GM19328 (cell line): ENCODE results near the gene CENPM.

Source experiments
- ATAC-seq: cut with Tn5 transposase; IDR thresholded peaks from one replicate; pipeline ENCODE4 v1.9.1; 2021; ENCODE audit warnings: mild to moderate bottlenecking, moderate library complexity; ENCODE audit not compliant: unreplicated experiment

The CENPM gene

DNA sequence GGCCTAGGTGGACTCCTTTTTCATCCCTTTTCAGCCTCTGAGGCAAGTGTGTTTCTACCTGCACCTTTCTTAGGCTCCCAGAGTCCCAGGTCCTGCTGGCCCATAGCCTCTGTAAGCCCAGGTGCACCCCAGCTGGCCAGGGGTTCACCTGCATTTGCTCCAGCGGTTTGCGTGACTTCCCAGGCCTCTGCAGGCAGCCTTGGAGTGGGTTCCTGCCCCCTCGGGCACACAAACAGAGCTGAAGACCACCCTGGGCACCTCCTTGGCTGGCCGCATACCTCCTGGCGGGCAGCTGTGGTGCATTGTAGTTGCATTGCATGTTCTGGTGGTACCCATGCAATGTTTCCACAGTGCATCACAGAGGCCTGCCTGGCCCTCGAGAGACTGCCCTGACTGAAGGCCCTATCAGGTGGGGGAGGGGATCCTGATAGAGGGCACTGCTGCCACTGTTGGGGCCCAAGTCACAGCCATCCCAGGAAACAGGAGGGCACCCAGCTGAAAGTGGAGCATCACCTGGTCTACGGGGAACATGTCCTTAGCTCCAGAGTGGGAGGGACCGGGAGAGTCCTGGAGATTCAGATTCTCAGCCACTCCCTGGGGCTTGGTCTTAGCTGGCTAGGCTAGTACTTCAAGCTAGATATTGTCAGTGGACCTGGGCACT lies 46.2 kb downstream of the CENPM start:
- ATAC-seq = no peak

DNA sequence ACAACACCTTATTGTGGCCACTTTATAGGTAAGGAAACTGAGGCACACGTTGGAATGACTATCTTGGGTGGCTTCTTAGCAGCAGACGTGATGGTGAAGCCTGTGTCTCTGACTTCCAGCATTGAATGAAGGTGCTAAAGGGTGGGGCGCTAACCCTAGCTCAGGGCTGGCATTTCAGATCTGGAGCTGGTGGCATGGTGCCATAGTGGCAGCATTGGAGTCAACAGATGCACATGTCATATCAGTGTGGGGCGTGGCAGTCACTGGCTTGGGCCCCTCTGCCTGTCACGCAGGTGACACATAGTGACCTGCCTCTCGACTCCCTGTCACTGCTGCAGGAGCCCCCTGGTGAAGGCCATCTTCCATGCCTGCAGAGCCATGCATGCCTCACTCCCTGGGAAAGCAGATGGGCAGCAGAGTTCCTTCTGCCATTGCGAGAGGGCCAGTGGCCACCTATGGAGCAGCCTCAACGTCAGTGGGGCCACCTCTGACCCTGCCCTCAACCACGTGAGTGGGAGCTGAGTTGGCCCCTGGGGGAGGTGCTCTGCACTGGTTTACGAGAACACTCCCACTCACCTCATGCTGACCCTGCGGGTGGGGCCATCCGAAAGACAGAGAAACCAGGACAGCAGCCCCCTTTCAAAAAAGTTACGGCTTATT lies 46.8 kb downstream of the CENPM start:
- ATAC-seq = no peak

DNA sequence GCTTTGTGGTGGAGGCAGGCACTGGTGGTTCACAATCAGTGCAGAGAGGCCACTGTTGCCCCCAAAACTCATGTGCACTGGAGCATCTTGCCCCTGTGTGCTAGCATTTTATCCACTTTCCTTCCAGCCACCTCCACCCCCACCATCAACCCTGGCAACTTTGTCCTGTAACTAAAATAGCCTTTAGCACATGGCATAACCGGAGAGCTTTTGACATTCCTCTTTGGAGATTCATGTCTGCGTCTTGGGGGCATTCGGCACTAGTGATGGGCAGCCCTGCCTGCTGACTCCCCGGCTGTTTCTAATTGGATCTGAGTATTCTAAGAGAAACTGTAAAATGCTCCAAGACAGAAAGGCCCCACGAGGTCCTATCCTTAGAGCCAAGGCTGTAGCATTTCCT lies 47.8 kb downstream of the CENPM start:
- ATAC-seq = no peak

DNA sequence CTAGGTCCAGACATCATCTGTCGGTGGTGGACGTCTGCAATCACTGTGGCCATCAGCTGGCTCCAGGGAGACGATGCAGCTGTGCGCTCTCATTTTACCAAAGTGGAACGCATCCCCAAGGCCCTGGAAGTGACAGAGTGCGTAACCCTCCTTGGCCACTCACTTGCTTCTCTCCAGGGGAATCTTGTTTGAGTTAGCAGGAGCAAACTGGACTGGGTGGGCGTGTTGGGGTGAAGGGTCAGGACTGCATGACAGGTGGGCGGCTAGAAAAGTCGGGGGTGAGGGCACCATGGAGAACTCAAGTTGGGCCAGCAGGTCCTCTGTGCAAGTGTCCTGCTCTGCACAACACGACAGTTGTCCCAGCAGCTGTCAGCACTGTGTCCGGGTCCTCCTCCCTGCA lies 48.3 kb downstream of the CENPM start:
- ATAC-seq = no peak

DNA sequence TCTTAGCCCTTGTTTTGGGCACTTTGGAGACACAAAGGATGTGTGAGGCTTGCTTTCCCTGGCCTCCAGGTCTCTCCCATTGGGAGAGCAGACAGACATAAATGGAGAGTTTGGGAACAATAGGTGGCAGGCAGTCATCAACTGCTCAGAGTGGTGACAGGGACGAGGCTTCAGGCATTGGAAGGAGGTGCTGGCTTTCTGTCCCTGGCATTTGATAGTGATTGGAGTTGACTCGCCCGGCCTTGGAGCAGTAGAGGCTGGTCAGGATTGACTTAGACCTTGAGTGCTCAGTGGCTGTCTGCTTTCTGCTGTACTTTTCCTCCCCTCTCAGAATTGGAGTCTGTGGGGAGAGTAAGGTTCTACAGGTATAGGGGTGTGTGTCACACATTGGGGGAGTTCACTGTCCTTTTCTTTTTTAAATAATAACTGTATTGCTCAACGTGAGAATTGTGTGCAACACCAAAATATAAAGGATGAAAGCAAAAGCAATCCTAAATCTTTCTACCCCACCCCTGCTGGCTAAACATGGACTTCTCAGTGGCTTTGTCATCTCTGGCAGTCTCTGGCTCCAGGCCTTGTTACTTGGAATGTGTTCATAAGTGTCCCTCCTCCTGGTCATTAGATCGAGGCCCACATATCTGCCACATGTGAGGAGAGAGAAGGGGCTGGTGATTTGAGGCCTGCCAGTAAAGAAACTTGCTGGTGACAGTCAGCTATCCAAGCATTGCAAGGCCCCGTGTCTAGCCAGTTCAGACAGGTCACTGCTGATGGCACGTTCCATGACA lies 53.2 kb downstream of the CENPM start:
- no peak for ATAC-seq

DNA sequence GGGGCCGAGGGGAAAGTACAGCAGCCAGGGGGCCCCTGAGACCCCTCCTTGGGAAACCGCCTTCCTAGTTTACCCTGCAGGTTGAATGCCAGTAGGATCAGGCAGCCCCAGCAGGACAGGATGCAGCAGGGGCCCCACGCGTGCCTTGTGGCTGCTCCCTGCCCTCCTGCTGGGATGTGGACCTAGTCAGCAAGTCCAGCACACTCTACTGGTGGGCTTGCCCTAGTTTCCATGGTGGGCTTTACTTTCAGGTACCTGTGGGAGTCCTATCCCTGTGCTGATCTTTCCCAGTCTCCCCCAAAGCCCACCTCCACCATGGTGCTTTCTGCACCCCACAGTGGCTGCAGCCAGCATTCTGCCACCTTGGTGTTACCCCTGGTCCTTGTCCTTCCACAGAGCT lies 54.2 kb downstream of the CENPM start:
- no peak for ATAC-seq

DNA sequence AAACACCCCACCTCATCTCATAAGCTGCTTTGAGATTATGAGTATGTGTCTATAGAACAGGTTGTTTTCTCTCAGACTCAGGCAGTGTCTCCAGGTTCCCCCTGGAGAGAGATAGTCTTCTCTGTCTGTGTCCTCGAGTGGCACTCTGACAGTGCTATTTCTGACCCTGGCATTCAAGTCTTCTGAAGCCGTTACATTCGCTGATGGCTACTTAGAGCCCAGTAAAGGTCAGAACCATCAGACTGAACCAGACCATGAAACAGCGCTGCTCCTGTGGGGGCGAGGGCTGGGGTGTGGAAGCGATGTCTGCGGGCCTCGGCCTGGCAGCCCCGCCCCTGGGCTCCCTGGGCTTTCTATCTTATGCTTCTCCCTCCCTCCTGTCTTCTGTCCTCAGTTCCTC lies 55.5 kb downstream of the CENPM start:
- no peak for ATAC-seq
